ENCODE data around the gene TMEM167B. TPM values are rescaled to one million over a fixed set of nuclear protein-coding genes. Genes with fewer than 3 reads are reported as not detected.

TMEM167B gene
- total RNA-seq, 1 experiment from 2014 or later: 15.6 TPM

GRCh38 chr1:109096120-109096519 lies 5.6 kb downstream of the TMEM167B start:
- H3K27ac Mint-ChIP-seq: no peak overlapping the region
- ATAC-seq: no peak

GRCh38 chr1:109099938-109100773 lies 9.6 kb downstream of the TMEM167B start:
- Mint-ChIP-seq H3K4me1 (0 out of 2 replicates have a peak, but pooled peaks cover 3% of the 10 kb centered on the region), H3K36me3 (peaks cover 6% of the 10 kb centered on the region; the same call in 1 of the 2 replicates), H3K27ac (peak overlapping the region; percentile 98), H3K27me3 (ENCODE audit: low read depth) (peaks cover under 1% of the 10 kb centered on the region), H3K9me3 (no peaks in the 10 kb centered on the region), H3K4me3 (peak overlapping the region; percentile 98)
- ATAC-seq: peak; percentile 95
- ChIA-PET CTCF (interaction anchor here (0.5 to 2.8 kb wide), 30 partner anchors 9 to 432 kb away, joined by 3 to 58 read pairs (median 4); partner anchors contain the start of genes CLCC1, ELAPOR1, SARS1 and SORT1), POLR2A (interaction anchor here (0.5 to 2.1 kb wide), 16 partner anchors 8 to 505 kb away, joined by 3 to 19 read pairs (median 4); partner anchors contain the start of genes CELSR2, ELAPOR1, PRPF38B and SARS1)
- DNase-seq (ENCODE audit: low spot score): peak; percentile 96
- TF ChIP-seq ZBTB43 (CRISPR knock-in tag; IDR thresholded peaks at IDR 0.05) (peak; percentile 99), CBFB (CRISPR knock-in tag; IDR thresholded peaks at IDR 0.05; ENCODE audit: low read depth) (no peak), CREM (CRISPR knock-in tag; IDR thresholded peaks at IDR 0.05) (peak; percentile 85), FOXP1 (CRISPR knock-in tag; IDR thresholded peaks at IDR 0.05; ENCODE audit: borderline replicate concordance) (peak; percentile 95; the same call in 1 of the 2 replicates), E2F5 (CRISPR knock-in tag; IDR thresholded peaks at IDR 0.05) (peak; percentile 78), ZBTB21 (CRISPR knock-in tag; IDR thresholded peaks at IDR 0.05; ENCODE audit: borderline replicate concordance) (no peak), GRHL2 (CRISPR knock-in tag; IDR thresholded peaks at IDR 0.05; ENCODE audit: insufficient replicate concordance, severe bottlenecking) (no peak), TCF7 (CRISPR knock-in tag; IDR thresholded peaks at IDR 0.05; ENCODE audit: low read depth) (no peak), STAT6 (CRISPR knock-in tag; conservative IDR thresholded peaks at IDR 0.05; ENCODE audit: low read depth) (no peak), PRDM15 (CRISPR knock-in tag; IDR thresholded peaks at IDR 0.05) (peak; percentile 52; the same call in 1 of the 2 replicates), MYBL2 (CRISPR knock-in tag; IDR thresholded peaks at IDR 0.05) (no peak), ATF1 (CRISPR knock-in tag; IDR thresholded peaks at IDR 0.05) (no peak), ZNF219 (CRISPR knock-in tag; IDR thresholded peaks at IDR 0.05; ENCODE audit: borderline replicate concordance) (no peak), JUN (CRISPR knock-in tag; IDR thresholded peaks at IDR 0.05) (peak; percentile 87; the same call in 1 of the 2 replicates), ZNF423 (CRISPR knock-in tag; IDR thresholded peaks at IDR 0.05) (no peak), GTF2I (CRISPR knock-in tag; conservative IDR thresholded peaks at IDR 0.05) (no peak), HMGXB4 (CRISPR knock-in tag; IDR thresholded peaks at IDR 0.05) (peak; percentile 92)

More at GRCh38 chr1:109096120-109096519, 5.6 kb downstream of the TMEM167B start:
- no peak for TF ChIP-seq ZNF219 (CRISPR knock-in tag; IDR thresholded peaks at IDR 0.05; ENCODE audit: borderline replicate concordance)
- TF ChIP-seq HMGXB4 (CRISPR knock-in tag; IDR thresholded peaks at IDR 0.05): no peak
- CTCF ChIA-PET: no interaction called here
- no peaks in the 10 kb centered on the region for H3K9me3 Mint-ChIP-seq
- POLR2A ChIA-PET: no interaction called here
- DNase-seq (ENCODE audit: low spot score): no peak
- no peak overlapping the region for H3K4me3 Mint-ChIP-seq
- no peaks in the 10 kb centered on the region; the same call in 1 of the 2 replicates for H3K27me3 Mint-ChIP-seq (ENCODE audit: low read depth)
- H3K36me3 Mint-ChIP-seq: peaks cover 16% of the 10 kb centered on the region
- H3K4me1 Mint-ChIP-seq: peaks cover 13% of the 10 kb centered on the region
